HG02840 (cell line): ENCODE results near the gene CEMIP2.

Source experiments
- ATAC-seq: cut with Tn5 transposase; IDR thresholded peaks from one replicate; pipeline ENCODE4 v1.9.1; 2021; ENCODE audit warnings: mild to moderate bottlenecking, moderate library complexity, moderate number of reproducible peaks; ENCODE audit not compliant: unreplicated experiment, low FRiP score

CEMIP2 gene

GRCh38 chr9:71772726-71773125 lies 4.4 kb upstream of the CEMIP2 start:
- no peak for ATAC-seq

GRCh38 chr9:71770170-71770569 lies 1.9 kb upstream of the CEMIP2 start:
- no peak for ATAC-seq

- ATAC-seq = peak; percentile 35
These were observed 1.2 kb upstream of the CEMIP2 start for GRCh38 chr9:71769175-71770161.

- ATAC-seq = no peak
These were observed 464 bp downstream of the CEMIP2 start for GRCh38 chr9:71767776-71768321.

- ATAC-seq = no peak
These were observed 1.0 kb downstream of the CEMIP2 start for GRCh38 chr9:71767163-71767775.

GRCh38 chr9:71766663-71767062 lies 1.6 kb downstream of the CEMIP2 start:
- peak; percentile 33 for ATAC-seq

GRCh38 chr9:71765693-71766092 lies 2.6 kb downstream of the CEMIP2 start:
- ATAC-seq = no peak

GRCh38 chr9:71764891-71765290 lies 3.4 kb downstream of the CEMIP2 start:
- ATAC-seq = no peak

GRCh38 chr9:71764463-71764862 lies 3.9 kb downstream of the CEMIP2 start:
- ATAC-seq = no peak

- no peak for ATAC-seq
These were observed 4.5 kb downstream of the CEMIP2 start for GRCh38 chr9:71763832-71764231.

- ATAC-seq = no peak
These were observed 5.2 kb downstream of the CEMIP2 start for GRCh38 chr9:71762900-71763653.

GRCh38 chr9:71761938-71762353 lies 6.4 kb downstream of the CEMIP2 start:
- ATAC-seq = no peak

GRCh38 chr9:71760901-71761300 lies 7.4 kb downstream of the CEMIP2 start:
- no peak for ATAC-seq

GRCh38 chr9:71758785-71759184 lies 9.5 kb downstream of the CEMIP2 start:
- no peak for ATAC-seq

- no peak for ATAC-seq
These were observed 10.0 kb downstream of the CEMIP2 start for GRCh38 chr9:71758277-71758676.

- ATAC-seq = no peak
These were observed 11.6 kb downstream of the CEMIP2 start for GRCh38 chr9:71756753-71757152.

GRCh38 chr9:71755869-71756268 lies 12.4 kb downstream of the CEMIP2 start:
- no peak for ATAC-seq

- ATAC-seq = no peak
These were observed 13.1 kb downstream of the CEMIP2 start for GRCh38 chr9:71755230-71755629.

GRCh38 chr9:71754151-71754550 lies 14.2 kb downstream of the CEMIP2 start:
- ATAC-seq = no peak

- ATAC-seq = no peak
These were observed 15.4 kb downstream of the CEMIP2 start for GRCh38 chr9:71752928-71753327.

- no peak for ATAC-seq
These were observed 16.0 kb downstream of the CEMIP2 start for GRCh38 chr9:71752352-71752751.
